Rectal smooth muscle tissue (tissue), 1 donor: Measurements from ENCODE around the gene AIRE.

ENCODE experiments used
- H3K27ac ChIP-seq: one replicate; pipeline ENCODE4 v1.7.0; 2013; ENCODE audit warnings: low read depth, low read length, inconsistent platforms
- H3K27me3 ChIP-seq: one replicate; pipeline ENCODE4 v1.7.0; 2013; ENCODE audit warnings: low read length; ENCODE audit not compliant: control insufficient read depth, insufficient read depth
- H3K36me3 ChIP-seq: one replicate; pipeline ENCODE4 v1.7.0; 2013; ENCODE audit warnings: low read length; ENCODE audit not compliant: control insufficient read depth, insufficient read depth
- H3K4me1 ChIP-seq: one replicate; pipeline ENCODE4 v1.7.0; 2013; ENCODE audit warnings: low read length; ENCODE audit not compliant: control insufficient read depth, insufficient read depth
- H3K4me3 ChIP-seq: one replicate; pipeline ENCODE4 v1.7.0; 2013; ENCODE audit warnings: low read length
- H3K9ac ChIP-seq: one replicate; pipeline ENCODE4 v1.7.0; 2013; ENCODE audit warnings: low read length

Gene AIRE

DNA sequence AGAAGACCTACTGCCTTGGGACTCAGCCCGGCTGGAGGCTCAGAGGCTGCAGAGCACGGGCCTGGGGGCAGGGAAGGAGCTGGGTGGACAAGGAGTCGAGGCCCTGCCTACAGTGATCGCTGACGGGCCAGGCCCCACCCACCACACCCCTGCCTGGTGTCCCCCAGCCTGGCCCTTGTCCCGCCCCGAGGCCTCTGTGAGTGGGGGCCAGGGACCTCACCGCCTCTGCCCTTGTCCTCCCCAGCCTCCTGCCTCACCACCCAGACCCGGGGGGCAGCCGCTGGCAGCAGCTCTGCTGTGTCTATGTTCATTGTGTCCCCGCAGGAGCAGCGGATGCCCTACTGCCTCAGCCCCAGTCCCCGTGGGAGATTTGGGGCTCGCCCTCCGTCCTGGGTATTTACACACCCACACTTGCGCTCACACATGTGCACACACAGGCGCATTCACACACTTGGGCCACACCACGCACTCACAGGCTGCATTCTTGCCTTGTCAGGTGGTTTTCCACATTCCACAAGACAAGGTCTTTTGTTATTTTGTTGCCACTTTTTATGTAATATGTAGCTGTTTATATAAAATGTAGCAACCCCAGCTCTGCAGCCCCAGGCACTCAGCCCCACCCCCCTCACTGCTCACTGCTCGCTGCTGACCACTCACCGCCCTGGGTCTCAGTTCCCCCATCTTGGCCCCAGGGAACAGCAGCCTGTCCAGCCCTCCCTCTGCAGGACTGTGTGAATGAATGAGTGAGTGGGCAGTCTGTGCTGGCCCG, 21.4 kb downstream of the AIRE start:
- H3K9ac ChIP-seq: no peak overlapping the region

GRCh38 chr21:44310628-44311507, 25.2 kb downstream of the AIRE start:
- Histone ChIP-seq H3K27ac (no peak overlapping the region), H3K4me3 (no peak overlapping the region), H3K4me1 (no peaks in the 10 kb centered on the region), H3K9ac (no peak overlapping the region), H3K36me3 (peaks cover 28% of the 10 kb centered on the region), H3K27me3 (no peaks in the 10 kb centered on the region)

More for the DNA sequence above, 21.4 kb downstream of the AIRE start:
- Histone ChIP-seq H3K27ac (no peak overlapping the region), H3K4me1 (peaks cover 3% of the 10 kb centered on the region), H3K4me3 (no peak overlapping the region), H3K36me3 (peaks cover 17% of the 10 kb centered on the region), H3K27me3 (no peaks in the 10 kb centered on the region)

DNA sequence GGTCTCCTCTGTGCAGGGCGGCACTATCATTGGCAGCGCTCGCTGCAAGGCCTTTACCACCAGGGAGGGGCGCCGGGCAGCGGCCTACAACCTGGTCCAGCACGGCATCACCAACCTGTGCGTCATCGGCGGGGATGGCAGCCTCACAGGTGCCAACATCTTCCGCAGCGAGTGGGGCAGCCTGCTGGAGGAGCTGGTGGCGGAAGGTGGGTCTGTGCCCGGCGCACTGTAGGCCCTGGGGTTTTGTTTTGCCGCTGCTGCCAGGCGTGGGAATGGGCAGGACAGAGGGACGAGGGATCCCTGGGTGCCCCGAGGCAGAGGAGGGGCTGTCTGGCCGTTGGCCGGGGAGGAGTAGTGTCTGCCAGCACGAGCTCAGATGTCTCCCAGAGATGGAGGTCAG, 26.4 kb downstream of the AIRE start:
- H3K4me3 ChIP-seq: no peak overlapping the region
- H3K27me3 ChIP-seq: no peaks in the 10 kb centered on the region
- H3K9ac ChIP-seq: no peak overlapping the region
- H3K4me1 ChIP-seq: no peaks in the 10 kb centered on the region
- no peak overlapping the region for H3K27ac ChIP-seq
- peaks cover 35% of the 10 kb centered on the region for H3K36me3 ChIP-seq

DNA sequence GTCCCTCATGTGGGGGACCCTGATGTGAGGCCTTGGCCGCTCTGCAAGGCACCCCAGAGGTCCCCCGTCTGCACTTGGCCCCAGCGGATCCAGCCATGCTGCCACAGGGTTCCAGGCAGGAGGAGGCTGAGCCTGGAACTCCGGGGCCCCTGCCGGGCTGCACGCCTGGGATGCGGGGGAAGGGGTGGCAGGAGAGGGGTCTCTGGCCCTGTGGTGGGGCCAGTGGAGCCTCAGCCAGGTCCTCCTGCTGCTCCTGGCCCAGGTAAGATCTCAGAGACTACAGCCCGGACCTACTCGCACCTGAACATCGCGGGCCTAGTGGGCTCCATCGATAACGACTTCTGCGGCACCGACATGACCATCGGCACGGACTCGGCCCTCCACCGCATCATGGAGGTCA, 27.0 kb downstream of the AIRE start:
- no peaks in the 10 kb centered on the region for H3K4me1 ChIP-seq

DNA sequence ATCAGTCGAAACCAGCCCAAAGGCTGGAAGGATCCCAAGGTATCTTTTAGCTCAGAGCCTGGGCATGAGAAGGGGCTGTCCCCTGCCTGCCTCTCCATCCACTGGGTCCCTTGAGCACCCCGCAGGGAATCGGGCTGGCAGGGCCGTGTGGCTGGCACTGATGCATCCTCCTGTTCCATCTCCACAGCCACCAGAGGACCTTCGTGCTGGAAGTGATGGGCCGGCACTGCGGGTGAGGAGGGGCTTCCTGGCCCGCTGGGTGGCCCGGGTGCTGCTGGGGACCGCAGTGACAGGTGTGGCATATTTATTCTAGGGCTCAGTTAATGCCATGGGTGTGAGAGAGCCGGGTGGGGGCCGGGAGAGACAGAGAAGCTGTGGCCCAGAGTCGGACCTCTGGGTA, 27.8 kb downstream of the AIRE start:
- H3K27me3 ChIP-seq: no peaks in the 10 kb centered on the region
- no peaks in the 10 kb centered on the region for H3K4me1 ChIP-seq
- H3K36me3 ChIP-seq: peaks cover 40% of the 10 kb centered on the region
- H3K4me3 ChIP-seq: no peak overlapping the region
- H3K9ac ChIP-seq: no peak overlapping the region
- no peak overlapping the region for H3K27ac ChIP-seq

More for the DNA sequence above, 27.0 kb downstream of the AIRE start:
- Histone ChIP-seq H3K27me3 (no peaks in the 10 kb centered on the region), H3K36me3 (peaks cover 36% of the 10 kb centered on the region), H3K4me3 (no peak overlapping the region), H3K27ac (no peak overlapping the region), H3K9ac (no peak overlapping the region)

GRCh38 chr21:44314128-44314527, 28.5 kb downstream of the AIRE start:
- H3K27ac ChIP-seq: no peak overlapping the region
- H3K36me3 ChIP-seq: peaks cover 43% of the 10 kb centered on the region
- H3K9ac ChIP-seq: no peak overlapping the region
- no peak overlapping the region for H3K4me3 ChIP-seq
- no peaks in the 10 kb centered on the region for H3K27me3 ChIP-seq
- no peaks in the 10 kb centered on the region for H3K4me1 ChIP-seq

GRCh38 chr21:44314561-44314960, 28.9 kb downstream of the AIRE start:
- H3K36me3 ChIP-seq: peaks cover 44% of the 10 kb centered on the region
- H3K9ac ChIP-seq: no peak overlapping the region

GRCh38 chr21:44315691-44316203, 30.1 kb downstream of the AIRE start:
- H3K4me3 ChIP-seq: no peak overlapping the region
- no peak overlapping the region for H3K27ac ChIP-seq
- H3K36me3 ChIP-seq: peaks cover 41% of the 10 kb centered on the region
- no peaks in the 10 kb centered on the region for H3K27me3 ChIP-seq
- H3K9ac ChIP-seq: no peak overlapping the region
- no peaks in the 10 kb centered on the region for H3K4me1 ChIP-seq

More at GRCh38 chr21:44314561-44314960, 28.9 kb downstream of the AIRE start:
- no peaks in the 10 kb centered on the region for H3K4me1 ChIP-seq
- no peak overlapping the region for H3K27ac ChIP-seq
- no peak overlapping the region for H3K4me3 ChIP-seq
- no peaks in the 10 kb centered on the region for H3K27me3 ChIP-seq

- Histone ChIP-seq H3K36me3 (peaks cover 36% of the 10 kb centered on the region), H3K27me3 (no peaks in the 10 kb centered on the region), H3K9ac (no peak overlapping the region), H3K4me3 (no peak overlapping the region), H3K27ac (no peak overlapping the region), H3K4me1 (no peaks in the 10 kb centered on the region)
Observed at GRCh38 chr21:44316277-44316900, 30.7 kb downstream of the AIRE start.

GRCh38 chr21:44317241-44317782, 31.6 kb downstream of the AIRE start:
- Histone ChIP-seq H3K4me3 (no peak overlapping the region), H3K4me1 (no peaks in the 10 kb centered on the region), H3K27me3 (no peaks in the 10 kb centered on the region), H3K9ac (no peak overlapping the region), H3K27ac (no peak overlapping the region), H3K36me3 (peaks cover 32% of the 10 kb centered on the region)

GRCh38 chr21:44317871-44318270, 32.2 kb downstream of the AIRE start:
- no peaks in the 10 kb centered on the region for H3K4me1 ChIP-seq
- H3K36me3 ChIP-seq: peaks cover 30% of the 10 kb centered on the region
- H3K9ac ChIP-seq: no peak overlapping the region
- no peaks in the 10 kb centered on the region for H3K27me3 ChIP-seq
- no peak overlapping the region for H3K27ac ChIP-seq
- H3K4me3 ChIP-seq: no peak overlapping the region
